ENCODE data around the gene FAM13A.

FAM13A gene

DNA sequence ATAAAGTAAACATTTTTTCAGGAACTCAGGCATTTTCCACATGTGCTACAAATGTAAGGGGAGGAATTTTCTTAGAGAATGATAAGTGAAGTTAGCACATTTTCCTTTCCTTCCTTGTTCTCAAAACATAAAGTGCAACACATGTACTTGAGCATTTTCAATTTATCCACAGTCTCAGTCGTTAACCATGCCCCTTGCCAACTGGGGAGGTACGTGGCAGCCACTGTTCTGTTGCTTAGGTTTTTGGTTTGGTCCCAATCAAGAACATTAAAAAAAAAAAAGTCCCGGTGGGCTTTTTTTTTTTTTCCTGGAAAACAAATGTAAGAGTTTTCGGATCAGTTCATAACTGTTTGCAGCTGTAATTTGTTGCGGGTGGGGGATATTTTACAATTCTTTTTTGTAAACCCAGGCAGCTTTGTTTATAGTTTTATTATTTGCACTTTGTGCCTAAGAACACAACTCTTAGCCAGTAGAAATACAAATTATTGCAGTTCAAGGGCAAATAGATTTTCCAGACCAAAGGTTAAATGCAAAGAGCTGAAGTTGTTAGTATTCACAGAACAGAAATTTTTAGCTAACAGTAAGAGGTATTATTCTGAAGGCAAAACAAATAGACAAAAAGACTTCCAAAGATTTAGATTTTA, 247.3 kb downstream of the FAM13A start:
- POLR2A ChIA-PET, result no interaction called here
- TF ChIP-seq ZNF560 (tag by site-specific recombination; IDR thresholded peaks at IDR 0.05; ENCODE audit: borderline replicate concordance) (no peak), ZNF416 (tag by site-specific recombination; IDR thresholded peaks at IDR 0.05) (no peak), FEZF1 (tag by site-specific recombination; IDR thresholded peaks at IDR 0.05) (no peak), ZNF558 (tag by site-specific recombination; IDR thresholded peaks at IDR 0.05) (no peak), ZNF701 (tag by site-specific recombination; IDR thresholded peaks at IDR 0.05) (no peak), ZNF549 (tag by site-specific recombination; IDR thresholded peaks at IDR 0.05) (no peak), ZNF791 (tag by site-specific recombination; IDR thresholded peaks at IDR 0.05) (no peak), ZNF341 (tag by site-specific recombination; IDR thresholded peaks at IDR 0.05; ENCODE audit: low read depth) (no peak), ZNF133 (tag by site-specific recombination; IDR thresholded peaks at IDR 0.05) (no peak), ZNF155 (tag by site-specific recombination; IDR thresholded peaks at IDR 0.05) (no peak), ZNF10 (tag by site-specific recombination; IDR thresholded peaks at IDR 0.05) (no peak), ZBTB21 (tag by site-specific recombination; IDR thresholded peaks at IDR 0.05) (no peak)
- no peak overlapping the region for H3K27ac ChIP-seq (ENCODE audit: extremely low read depth, low read depth, low read length)
- no peaks in the 10 kb centered on the region for H3K4me1 ChIP-seq (ENCODE audit: control insufficient read depth, insufficient read depth, low read length)
- no peaks in the 10 kb centered on the region for H3K9me3 ChIP-seq (ENCODE audit: control insufficient read depth, insufficient read depth, low read depth, low read length)
- no peaks in the 10 kb centered on the region for H3K36me3 ChIP-seq (ENCODE audit: control insufficient read depth in 2 of 2, insufficient read depth in 1 of 2, low read length in 2 of 2)
- CTCF ChIA-PET, result interaction anchor here (0.6 to 1.3 kb wide), 2 partner anchors 9 to 1483 kb away, joined by 3 to 6 read pairs; no protein-coding TSS in a partner anchor
- no peak overlapping the region for H3K4me3 ChIP-seq (ENCODE audit: low read depth, low read length)

DNA sequence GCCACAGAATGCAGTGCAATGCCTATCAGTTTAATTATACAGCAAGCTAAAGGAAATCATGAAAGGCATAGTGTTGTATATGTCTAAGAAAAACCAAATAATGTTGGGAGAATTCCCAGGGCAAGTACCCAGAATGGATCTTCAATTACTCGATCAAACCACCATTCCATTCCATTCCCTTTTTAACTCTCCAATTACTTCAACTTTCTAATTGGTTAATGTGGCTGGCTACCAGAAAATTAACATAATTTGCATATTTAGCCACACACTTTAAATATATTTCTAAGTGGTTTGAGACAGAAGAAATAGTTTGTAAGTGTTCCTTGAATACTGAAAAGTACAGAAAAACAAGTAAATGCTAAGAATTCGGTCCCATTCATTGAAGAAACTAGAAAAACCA, 247.9 kb downstream of the FAM13A start:
- POLR2A ChIA-PET, result no interaction called here
- H3K9me3 ChIP-seq (ENCODE audit: control insufficient read depth, insufficient read depth, low read depth, low read length), result no peaks in the 10 kb centered on the region
- CTCF ChIA-PET, result no interaction called here
- no peaks in the 10 kb centered on the region for H3K4me1 ChIP-seq (ENCODE audit: control insufficient read depth, insufficient read depth, low read length)
- no peak overlapping the region for H3K27ac ChIP-seq (ENCODE audit: extremely low read depth, low read depth, low read length)
- no peak overlapping the region for H3K4me3 ChIP-seq (ENCODE audit: low read depth, low read length)
- H3K36me3 ChIP-seq (ENCODE audit: control insufficient read depth in 2 of 2, insufficient read depth in 1 of 2, low read length in 2 of 2), result no peaks in the 10 kb centered on the region
- TF ChIP-seq ZNF571 (tag by site-specific recombination; IDR thresholded peaks at IDR 0.05) (no peak), ZNF677 (tag by site-specific recombination; IDR thresholded peaks at IDR 0.05) (no peak), ZNF843 (tag by site-specific recombination; IDR thresholded peaks at IDR 0.05) (no peak), ZNF510 (tag by site-specific recombination; IDR thresholded peaks at IDR 0.05; ENCODE audit: insufficient replicate concordance) (no peak), KLF7 (tag by site-specific recombination; IDR thresholded peaks at IDR 0.05; ENCODE audit: borderline replicate concordance) (no peak), ZNF660 (tag by site-specific recombination; IDR thresholded peaks at IDR 0.05) (no peak), ZNF560 (tag by site-specific recombination; IDR thresholded peaks at IDR 0.05; ENCODE audit: borderline replicate concordance) (no peak), BCL11A (tag by site-specific recombination; IDR thresholded peaks at IDR 0.05; ENCODE audit: low read depth) (no peak), IKZF3 (tag by site-specific recombination; IDR thresholded peaks at IDR 0.05) (no peak), OSR2 (tag by site-specific recombination; IDR thresholded peaks at IDR 0.05) (no peak)
- TF ChIP-seq, protein P1, sequence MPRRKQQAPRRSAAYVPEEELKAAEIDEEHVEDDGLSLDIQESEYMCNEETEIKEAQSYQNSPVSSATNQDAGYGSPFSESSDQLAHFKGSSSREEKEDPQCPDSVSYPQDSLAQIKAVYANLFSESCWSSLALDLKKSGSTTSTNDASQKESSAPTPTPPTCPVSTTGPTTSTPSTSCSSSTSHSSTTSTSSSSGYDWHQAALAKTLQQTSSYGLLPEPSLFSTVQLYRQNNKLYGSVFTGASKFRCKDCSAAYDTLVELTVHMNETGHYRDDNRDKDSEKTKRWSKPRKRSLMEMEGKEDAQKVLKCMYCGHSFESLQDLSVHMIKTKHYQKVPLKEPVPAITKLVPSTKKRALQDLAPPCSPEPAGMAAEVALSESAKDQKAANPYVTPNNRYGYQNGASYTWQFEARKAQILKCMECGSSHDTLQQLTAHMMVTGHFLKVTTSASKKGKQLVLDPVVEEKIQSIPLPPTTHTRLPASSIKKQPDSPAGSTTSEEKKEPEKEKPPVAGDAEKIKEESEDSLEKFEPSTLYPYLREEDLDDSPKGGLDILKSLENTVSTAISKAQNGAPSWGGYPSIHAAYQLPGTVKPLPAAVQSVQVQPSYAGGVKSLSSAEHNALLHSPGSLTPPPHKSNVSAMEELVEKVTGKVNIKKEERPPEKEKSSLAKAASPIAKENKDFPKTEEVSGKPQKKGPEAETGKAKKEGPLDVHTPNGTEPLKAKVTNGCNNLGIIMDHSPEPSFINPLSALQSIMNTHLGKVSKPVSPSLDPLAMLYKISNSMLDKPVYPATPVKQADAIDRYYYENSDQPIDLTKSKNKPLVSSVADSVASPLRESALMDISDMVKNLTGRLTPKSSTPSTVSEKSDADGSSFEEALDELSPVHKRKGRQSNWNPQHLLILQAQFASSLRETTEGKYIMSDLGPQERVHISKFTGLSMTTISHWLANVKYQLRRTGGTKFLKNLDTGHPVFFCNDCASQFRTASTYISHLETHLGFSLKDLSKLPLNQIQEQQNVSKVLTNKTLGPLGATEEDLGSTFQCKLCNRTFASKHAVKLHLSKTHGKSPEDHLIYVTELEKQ (tag by site-specific recombination; IDR thresholded peaks at IDR 0.05; ENCODE audit: borderline replicate concordance), result no peak
